CD4-positive, alpha-beta T cell treated with Interleukin-4 for 4 hours (primary cell): ENCODE results near the gene STRAP.
"Not testable (repeated sequence)": the region's sequence is repeated elsewhere in the genome, so short reads cannot be mapped to it uniquely, and the experiment has no call there.

Experiments
- DNase-seq: peaks from one replicate; pipeline ENCODE4 v3.0.0-alpha.2; 2020

STRAP gene

DNA sequence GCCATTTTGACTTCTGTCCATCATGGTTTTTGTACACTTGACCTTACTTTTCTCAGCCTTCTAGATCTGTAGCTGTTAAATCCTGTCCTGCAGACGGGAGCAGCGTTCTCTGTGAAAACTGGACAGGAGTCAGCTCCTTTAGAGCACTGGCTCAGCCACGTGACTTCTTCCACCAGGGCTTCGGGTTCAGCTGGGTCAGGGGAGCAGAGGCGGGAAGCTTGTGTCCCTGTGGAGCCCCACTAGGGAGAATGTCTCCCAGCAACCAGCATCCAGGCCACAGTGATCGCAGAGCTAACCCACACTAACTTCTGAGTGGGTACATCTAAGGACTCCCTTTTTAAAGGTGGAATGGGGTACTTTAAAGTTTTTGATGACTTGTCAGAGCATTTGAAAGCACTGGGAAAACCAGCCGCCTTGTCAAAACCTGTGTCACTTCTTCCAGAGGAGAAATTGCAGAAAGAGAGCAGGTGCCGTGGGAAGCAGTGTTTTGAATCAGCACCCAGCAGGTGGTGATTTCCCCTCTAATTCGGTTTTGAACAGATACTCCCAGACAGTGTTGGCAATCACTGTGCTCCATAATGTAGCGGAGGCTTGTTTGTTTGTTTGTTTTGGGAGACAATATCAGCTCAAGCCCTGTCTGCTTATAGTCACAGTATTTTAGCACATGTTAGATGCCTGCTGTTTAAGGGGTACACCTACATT, 46.8 kb downstream of the STRAP start:
- DNase-seq = no peak

DNA sequence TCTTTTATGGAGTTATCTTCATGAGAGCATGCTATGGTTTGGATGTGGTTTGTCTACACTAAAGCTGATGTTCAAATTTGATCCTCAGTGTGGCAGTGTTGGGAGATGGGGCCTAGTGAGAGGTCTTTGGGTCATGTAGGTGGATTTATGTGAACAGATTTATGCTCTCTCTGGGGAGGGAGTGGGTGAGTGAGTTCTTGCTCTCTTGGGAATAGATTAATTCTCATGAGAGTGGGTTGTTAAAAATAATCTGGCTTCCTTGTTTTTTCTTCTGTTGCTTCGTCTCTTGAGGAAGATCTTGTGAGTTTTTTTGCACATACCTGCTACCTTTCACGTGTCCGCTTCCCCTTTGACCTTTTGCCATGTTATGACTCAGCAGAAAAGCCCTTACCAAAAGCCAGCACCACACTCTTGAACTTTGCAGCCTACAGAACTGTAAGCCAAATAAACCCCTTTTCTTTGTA, 49.4 kb downstream of the STRAP start:
- no peak for DNase-seq

DNA sequence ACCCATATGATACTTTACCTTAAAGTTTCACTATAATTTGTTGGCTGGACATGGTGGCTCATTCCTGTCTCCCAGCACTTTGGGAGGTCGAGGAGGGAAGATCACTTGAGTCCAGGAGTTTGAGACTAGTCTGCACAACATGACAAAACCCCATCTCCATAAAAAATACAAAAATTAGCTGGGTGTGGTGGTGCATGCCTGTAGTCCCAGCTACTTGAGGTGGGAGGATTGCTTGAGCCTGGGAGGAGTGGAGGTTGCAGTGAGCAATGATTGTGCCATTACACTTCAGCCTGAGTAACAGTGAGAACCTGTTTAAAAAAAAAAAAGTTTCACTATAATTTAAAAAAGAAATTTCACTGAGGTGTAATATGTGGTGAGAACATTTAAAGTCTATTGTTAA, 50.1 kb downstream of the STRAP start:
- DNase-seq = no peak

DNA sequence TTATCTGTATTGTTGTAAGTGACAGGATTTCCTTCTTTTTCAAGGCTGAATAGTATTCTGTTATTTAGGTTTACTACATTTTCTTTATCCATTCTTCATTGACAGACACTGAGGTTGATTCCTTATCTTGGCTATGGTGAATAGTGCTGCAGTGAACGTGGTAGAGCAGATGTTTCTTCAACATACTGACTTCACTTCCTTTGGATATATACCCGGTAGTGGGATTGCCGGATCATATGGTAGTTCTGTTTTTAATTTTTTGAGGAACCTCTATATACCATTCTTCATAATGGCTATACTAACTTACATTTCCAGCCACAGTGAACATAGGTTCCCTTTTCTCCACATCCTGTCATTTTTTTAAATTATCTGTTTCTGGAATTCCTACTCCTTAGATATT, 50.8 kb downstream of the STRAP start:
- DNase-seq = no peak

DNA sequence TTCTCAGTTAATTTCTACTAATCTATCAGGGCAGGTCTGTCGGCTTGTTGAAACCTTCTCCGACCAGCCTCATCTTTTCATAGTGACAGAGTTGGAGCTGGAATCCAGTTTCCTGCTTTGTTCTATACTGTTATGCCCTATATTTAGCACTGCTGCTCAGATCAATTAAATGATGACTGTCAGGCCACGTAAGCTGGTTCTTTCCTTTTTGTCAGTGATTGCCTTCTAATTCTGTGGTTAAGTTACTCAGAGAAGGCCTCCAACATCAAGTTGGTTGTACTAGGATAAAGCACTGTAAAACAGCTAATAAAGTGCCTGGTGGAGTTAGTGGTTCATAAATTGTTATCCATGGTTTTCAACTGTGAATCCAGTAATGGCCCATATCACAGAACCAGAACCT, 51.6 kb downstream of the STRAP start:
- no peak for DNase-seq

DNA sequence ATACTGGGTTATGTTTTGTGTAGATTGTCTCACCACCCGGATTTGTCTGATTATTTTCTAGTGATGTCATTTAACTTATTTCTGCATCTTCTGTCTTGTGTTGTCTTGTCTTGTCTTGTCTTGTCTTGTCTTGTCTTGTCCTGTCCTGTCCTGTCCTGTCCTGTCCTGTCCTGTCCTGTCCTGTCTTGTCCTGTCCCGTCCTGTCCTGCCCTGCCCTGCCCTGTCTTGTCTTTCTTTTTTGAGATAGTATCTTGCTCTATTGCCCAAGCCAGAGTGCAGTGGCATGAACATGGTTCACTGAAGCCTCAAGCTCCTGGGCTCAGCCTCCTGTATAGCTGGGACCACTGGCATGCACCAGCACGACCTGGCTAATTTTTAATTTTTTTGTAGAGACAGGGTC, 54.6 kb downstream of the STRAP start:
- DNase-seq = no peak

DNA sequence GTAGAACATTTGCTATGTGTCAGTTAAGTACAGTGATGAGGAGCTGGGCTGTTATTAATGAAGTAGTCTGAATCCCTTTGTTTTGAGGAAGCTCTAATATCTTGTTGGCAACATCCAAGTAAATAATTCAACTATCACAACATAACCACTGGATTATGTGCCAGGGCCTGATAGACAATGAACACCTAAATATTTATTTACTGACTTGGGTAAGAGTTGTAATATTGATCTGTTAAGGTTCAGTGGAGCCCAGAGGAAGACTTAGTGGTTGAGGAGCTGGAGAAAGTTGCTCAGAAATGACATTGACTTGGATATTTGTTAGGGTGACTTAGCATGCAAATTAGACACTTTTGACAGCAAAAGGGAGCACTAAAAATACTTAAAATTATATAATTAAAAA, 55.7 kb downstream of the STRAP start:
- no peak for DNase-seq

DNA sequence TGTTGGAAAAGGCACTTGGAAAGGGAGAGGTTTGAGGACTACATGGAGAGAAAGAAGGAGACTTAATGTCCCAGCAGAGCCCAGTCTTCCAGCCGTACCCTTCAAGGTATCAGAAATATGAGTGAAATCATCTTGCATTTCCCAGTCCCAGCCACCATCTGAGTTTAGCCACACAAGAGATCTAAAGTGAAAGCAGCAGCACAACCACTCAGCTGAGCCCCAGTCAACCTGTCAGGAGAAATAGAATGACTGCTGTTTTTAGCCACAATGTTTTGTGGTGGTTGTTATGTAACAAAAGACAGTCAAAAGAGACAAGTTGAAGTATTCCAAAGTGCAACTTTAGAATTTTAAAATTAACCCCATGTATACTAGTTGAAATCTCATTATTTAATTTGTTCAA, 56.9 kb downstream of the STRAP start:
- no peak for DNase-seq

DNA sequence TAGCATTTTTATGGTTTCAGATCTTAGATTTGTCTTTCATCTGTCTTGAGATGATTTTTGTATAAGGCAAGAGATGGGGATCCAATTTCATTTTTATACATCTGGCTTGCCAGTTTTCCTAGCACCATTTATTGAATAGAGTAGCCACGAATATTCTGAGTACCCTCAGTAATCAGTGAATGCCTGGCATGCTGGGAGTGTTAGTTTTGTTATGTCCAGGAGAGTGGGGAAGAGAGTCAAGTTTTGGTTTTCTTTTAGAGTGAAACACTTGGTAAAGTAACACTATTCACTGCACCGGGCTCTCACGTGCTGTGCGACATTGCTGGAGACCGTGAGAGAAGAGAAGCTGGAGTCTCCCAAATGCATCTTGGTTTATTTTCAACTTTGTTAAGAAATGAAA, 60.3 kb downstream of the STRAP start:
- no peak for DNase-seq

DNA sequence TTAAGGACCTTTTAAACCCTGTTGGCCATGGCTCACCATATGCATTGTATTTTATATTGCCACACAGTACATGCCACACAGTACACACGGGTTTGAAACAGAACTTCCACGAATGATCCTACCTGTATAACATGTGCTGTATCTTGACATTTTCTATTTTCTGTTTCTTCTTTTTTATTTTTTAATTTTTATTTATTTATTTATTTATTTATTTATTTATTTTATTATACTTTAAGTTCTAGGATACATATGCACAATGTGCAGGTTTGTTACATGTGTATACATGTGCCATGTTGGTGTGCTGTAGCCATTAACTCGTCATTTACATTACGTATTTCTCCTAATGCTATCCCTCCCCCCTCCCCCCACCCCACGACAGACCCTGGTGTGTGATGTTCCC, 61.3 kb downstream of the STRAP start:
- not testable (repeated sequence) for DNase-seq

DNA sequence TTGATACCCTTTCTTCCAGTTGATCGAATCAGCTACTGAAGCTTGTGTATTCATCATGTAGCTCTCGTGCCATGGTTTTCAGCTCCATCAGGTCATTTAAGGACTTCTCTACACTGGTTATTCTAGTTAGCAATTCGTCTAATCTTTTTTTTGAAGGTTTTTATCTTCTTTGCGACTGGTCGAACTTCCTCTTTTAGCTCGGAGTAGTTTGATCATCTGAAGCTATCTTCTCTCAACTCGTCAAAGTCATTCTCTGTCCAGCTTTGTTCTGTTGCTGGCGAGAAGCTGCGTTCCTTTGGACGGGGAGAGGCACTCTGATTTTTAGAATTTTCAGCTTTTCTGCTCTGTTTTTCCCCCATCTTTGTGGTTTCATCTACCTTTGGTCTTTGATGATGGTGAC, 66.3 kb downstream of the STRAP start:
- DNase-seq = not testable (repeated sequence)
